HuH-7.5 (cell line): Measurements from ENCODE around the gene KCNJ5.

Experiments used
- DNase-seq: peaks from one replicate; pipeline ENCODE4 v3.0.0; 2011; ENCODE audit warnings: low spot score

The KCNJ5 gene

GRCh38 chr11:128933481-128934178 is 42.5 kb downstream of the KCNJ5 start:
- no peak for DNase-seq

DNA sequence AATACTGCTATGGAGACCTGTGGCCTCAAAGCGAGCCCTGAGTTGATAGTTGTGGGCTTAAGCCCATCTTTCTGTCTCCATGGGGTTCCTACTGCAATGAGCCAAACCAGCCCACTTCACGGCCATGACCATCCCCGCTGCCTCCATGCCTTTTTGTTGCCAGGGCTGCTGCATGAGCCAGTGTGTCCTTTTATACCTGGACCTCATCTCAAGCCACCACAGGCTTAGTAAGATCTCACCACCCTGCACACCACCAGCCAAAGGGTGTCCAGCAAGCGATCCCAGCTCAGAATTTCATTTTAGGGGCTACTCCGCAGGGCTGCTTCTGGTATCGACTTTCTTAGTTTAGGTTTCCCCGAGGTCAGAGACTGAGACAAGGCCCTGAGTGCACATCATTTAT is 43.2 kb downstream of the KCNJ5 start:
- DNase-seq = no peak

GRCh38 chr11:128934926-128935325 is 43.8 kb downstream of the KCNJ5 start:
- no peak for DNase-seq

DNA sequence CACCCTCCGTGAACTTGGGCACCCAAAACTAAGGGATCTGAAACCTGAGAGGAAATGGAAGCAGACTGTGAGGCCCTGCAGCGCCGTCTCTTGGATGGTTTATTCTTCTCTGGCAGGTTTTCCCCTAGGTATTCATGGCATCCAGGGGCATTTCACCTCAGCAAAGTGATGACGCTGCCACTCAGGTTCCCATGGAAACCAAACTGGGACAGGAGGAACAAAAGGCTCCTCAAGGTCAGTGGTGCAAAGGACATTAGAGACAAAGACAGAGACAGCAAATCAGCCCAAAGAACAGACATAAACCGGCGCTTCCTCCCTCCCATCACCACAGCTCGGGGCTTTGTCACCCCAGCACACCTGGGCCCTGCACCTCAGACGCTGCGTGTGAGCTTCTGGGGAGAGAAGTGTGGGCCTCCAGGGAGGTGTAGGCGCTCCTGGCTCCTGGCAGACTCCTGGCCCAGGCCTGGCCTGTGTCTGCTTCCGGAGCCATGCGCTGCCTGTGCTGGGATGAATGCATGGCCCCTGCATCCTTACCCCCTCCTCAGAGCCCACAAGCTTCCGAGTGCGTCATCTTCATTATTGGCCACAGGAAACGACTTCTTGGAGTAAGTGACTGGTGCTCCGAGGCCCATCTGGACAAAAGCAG is 45.6 kb downstream of the KCNJ5 start:
- no peak for DNase-seq

- DNase-seq = no peak
Measured at GRCh38 chr11:128937480-128937879, 46.3 kb downstream of the KCNJ5 start.

- no peak for DNase-seq
Measured at GRCh38 chr11:128938156-128938885, 47.2 kb downstream of the KCNJ5 start.

DNA sequence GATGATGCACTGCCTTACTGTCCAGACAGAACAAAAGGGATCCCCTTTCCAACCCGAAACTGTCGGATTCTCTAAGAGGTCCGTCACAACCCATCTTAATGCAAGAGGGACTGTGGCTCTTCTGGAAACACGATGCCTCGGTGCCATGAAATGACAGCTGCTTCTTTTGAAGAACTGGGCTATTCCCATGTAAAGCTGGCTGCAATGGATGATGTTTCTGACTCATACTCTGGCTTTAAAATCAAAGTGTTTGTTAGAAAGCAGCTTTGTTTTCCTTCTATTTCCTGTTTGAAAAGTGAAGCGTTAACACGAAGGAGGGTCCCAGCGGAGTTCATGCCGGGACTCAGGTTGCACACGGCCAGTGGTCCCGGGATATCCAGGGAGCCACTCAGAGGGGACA is 48.4 kb downstream of the KCNJ5 start:
- DNase-seq = no peak

- no peak for DNase-seq
Measured at GRCh38 chr11:128940156-128940555, 49.0 kb downstream of the KCNJ5 start.

DNA sequence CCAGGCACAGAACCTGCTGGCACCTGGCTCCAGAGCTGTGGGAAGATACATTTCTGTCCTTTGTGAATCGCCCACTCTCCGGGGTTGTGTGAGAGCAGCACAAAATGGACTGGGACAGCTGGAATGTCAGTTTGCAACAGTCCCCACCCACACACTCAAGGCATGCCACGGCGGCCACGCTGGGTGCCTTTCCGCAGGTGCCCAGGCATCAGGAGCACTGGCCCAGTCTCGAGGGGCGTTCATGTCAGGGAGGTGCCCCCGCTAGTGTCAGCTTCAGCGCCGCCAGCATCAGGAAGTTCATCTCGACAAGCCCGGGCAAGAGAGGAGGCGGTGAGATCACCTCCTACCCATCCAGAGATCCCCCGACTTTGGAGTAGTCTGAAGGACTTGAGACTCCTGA is 49.4 kb downstream of the KCNJ5 start:
- no peak for DNase-seq

DNA sequence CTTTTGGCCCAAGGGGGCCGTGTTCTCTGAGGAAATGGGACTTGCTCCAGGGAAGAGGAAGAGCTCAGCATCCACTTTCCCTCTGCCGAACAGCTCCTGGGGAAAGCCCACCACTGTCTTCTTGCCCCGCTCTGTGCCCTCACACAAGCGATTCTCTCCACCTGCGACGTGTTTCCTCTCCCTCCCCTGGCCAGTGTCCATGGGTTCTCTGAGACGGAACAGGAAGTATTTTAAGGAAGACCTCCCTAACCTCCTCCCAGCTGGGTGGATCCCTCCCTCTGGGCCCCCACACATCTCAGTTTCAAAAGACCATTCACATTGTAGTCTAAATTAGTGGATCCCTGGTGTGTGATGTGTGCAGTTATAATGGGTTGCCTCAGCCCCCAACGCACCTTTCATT is 50.0 kb downstream of the KCNJ5 start:
- no peak for DNase-seq

- DNase-seq = no peak
Measured at GRCh38 chr11:128941573-128942271, 50.6 kb downstream of the KCNJ5 start.

GRCh38 chr11:128942272-128942612 is 51.1 kb downstream of the KCNJ5 start:
- no peak for DNase-seq

DNA sequence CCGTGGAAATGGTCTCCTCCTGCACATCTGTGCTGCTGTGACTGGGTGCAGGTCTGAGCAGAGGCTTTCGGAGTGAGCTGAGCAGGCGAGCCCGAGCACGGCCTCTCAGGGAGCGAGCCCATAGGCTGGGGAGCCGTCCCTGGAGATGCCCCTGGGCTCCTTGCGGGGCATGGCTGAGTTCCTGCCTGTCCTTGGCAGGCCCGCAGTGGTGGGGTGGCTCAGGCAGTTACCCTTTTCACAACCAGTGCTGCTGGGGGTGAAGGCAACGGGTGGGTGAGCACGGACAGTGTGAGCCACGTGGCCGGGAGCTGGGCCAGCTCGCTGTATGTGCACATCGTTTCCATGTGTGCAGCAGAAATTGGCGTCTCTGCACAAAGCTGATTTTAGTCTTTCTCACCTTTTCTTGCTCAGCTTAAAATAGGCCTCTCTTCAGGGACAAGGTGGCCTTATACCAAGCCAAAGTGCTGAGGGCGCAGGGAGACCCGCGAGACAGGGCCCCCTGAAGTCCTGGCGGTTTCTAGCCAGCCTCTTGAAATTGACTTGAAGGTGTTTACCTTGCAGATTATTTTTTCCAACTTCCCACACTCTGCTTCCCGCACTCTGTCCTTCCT is 51.8 kb downstream of the KCNJ5 start, which contains the start of gene TP53AIP1:
TP53AIP1 (minus strand) TSS at position 55 of the 611 bp plus-strand sequence. CDS start 5,053 bp downstream, outside the sequence.
- DNase-seq = no peak

DNA sequence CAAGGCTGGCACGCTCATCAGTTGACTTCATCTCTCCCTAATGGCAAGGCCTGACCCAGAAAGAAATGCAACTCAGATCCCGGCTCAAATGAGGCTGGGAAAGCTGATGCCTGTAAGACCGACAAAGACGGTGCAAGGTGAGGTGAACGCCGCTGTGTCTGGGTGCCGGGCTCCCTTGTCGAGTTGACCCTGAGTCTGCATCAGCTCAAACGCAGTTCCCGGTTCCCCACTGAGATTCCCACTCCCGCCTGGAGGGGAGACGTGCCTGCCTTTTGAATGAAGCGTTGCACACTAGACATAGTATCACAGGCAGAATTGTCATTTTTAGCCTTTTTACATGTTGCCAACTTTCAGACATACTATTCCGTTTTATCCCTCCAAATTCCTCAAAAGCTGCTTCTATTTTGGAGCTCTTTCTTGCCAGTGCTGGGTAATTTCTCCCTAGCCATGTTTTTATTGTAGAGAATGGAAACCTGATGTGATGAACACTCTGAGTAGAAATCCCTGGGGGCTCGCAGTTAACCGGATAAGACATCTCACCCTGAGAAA is 52.3 kb downstream of the KCNJ5 start:
- no peak for DNase-seq

- DNase-seq = no peak
Measured at GRCh38 chr11:128946648-128947047, 55.5 kb downstream of the KCNJ5 start.

- DNase-seq = no peak
Measured at GRCh38 chr11:128947773-128948172, 56.6 kb downstream of the KCNJ5 start.

GRCh38 chr11:128948583-128948982 is 57.4 kb downstream of the KCNJ5 start:
- DNase-seq = no peak

- no peak for DNase-seq
Measured at GRCh38 chr11:128949791-128950454, 58.8 kb downstream of the KCNJ5 start.

GRCh38 chr11:128953151-128953550 is 62.0 kb downstream of the KCNJ5 start:
- no peak for DNase-seq

DNA sequence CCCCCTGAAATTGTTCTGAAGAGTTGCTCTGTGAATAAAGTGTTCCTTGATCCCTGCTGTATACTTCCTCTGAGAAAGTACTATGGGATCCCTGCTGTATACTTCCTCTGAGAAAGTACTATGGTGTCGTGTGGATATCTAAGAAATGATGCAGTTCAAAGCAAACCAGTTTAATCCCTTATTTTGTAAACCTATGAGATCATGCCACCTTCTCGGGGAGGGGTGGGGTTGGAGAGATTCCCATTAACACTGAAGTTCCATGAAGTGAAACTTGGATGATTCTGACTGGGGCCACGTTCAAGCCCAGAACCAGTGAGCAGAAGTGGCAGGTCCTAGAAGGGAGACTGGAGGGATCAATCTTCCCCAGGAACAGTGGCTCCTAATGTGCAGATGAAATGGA is 64.5 kb downstream of the KCNJ5 start:
- no peak for DNase-seq
